ENCODE measurements around the gene NT5DC1. TPM values are rescaled to one million over a fixed set of nuclear protein-coding genes. Genes with fewer than 3 reads are reported as not detected.

Gene NT5DC1
- total and polyA plus RNA-seq, 10 of the 15 experiments (the other 5 are each of a cell fraction or from before 2014, with no cell fraction given), result 40.8 to 140 (median 66.8) TPM

- TF ChIP-seq E2F8 (IDR thresholded peaks at IDR 0.05; ENCODE audit: low read depth, partially characterized antibody) (no peak), IRF3 (IDR thresholded peaks at IDR 0.05) (no peak), ZNF217 (IDR thresholded peaks at IDR 0.05) (no peak)
Measured at GRCh38 chr6:116066789-116067188, 33.9 kb upstream of the NT5DC1 start (continued).

GRCh38 chr6:116070101-116070500 lies 30.6 kb upstream of the NT5DC1 start:
- BruUV-seq (replicated peaks), result no TSS peak
- intact Hi-C loops (cut with micrococcal nuclease; ENCODE audit: unreplicated experiment), result no loop called here
- Histone ChIP-seq H3K4me1 (ENCODE audit: control insufficient read depth, insufficient read depth, low read length) (no peaks in the 10 kb centered on the region), H3K27me3 (replicated peaks in 1 of 2; ENCODE audit: control insufficient read depth in 2 of 2, insufficient read depth in 2 of 2, low read length in 1 of 2) (no peaks in the 10 kb centered on the region), H3K27ac (ENCODE audit: control insufficient read depth, insufficient read depth) (no peak overlapping the region), H3K4me3 (no peak overlapping the region), H2AFZ (ENCODE audit: control insufficient read depth, low read depth, low read length) (no peak overlapping the region), H3K9ac (ENCODE audit: control insufficient read depth, insufficient read depth, low read length) (no peak overlapping the region), H3K79me2 (ENCODE audit: control insufficient read depth, insufficient read depth, low read length) (no peaks in the 10 kb centered on the region), H3K36me3 (ENCODE audit: control insufficient read depth in 2 of 2, insufficient read depth in 2 of 2, low read length in 1 of 2) (no peaks in the 10 kb centered on the region), H4K20me1 (ENCODE audit: control insufficient read depth, insufficient read depth) (no peaks in the 10 kb centered on the region), H3K9me3 (replicated peaks; ENCODE audit: control insufficient read depth, insufficient read depth, low read length) (no peaks in the 10 kb centered on the region), H3K4me2 (ENCODE audit: control insufficient read depth, insufficient read depth) (no peak overlapping the region)
- 96% methylated on average over 1 of the region's 1 CpG for whole genome bisulfite sequencing (ENCODE audit: insufficient coverage, insufficient replicate concordance, low lambda C conversion rate, missing lambda C conversion rate)
- ChIA-PET SMC1A (ENCODE audit: uncharacterized antibody, unreplicated experiment) (interaction anchor here (0.6 to 4.5 kb wide), 3 partner anchors 9 to 18 kb away, joined by 3 to 14 read pairs (median 4); partner anchors contain the start of gene FRK), CTCF (interaction anchor here (1.1 to 2.6 kb wide), 3 partner anchors 8 to 15 kb away, joined by 3 to 7 read pairs (median 3); partner anchors contain the start of gene FRK), POLR2A (interaction anchor here (1.5 kb wide), 1 partner anchor 9 kb away, joined by 3 read pairs; the partner anchor contains the start of gene FRK), RAD21 (ENCODE audit: unreplicated experiment) (interaction anchor here (1.2 kb wide), 1 partner anchor 52 kb away, joined by 5 read pairs; no protein-coding TSS in a partner anchor)
- no peak for DNase-seq (ENCODE audit: low read depth, low spot score)
- no peak for ATAC-seq
- no peak for FAIRE-seq
- in situ Hi-C loops (cut with MboI), result no loop called here
- no peak for TF ChIP-seq CUX1 (IDR thresholded peaks at IDR 0.05; ENCODE audit: insufficient replicate concordance, low read depth, low read length)
- TF ChIP-seq MLLT1 (IDR thresholded peaks at IDR 0.05), result no peak
- TF ChIP-seq FOS (IDR thresholded peaks at IDR 0.05; ENCODE audit: borderline replicate concordance, extremely low read depth, insufficient read length), result no peak
- TF ChIP-seq SPI1 (IDR thresholded peaks at IDR 0.05; ENCODE audit: borderline replicate concordance, insufficient read depth, low read depth, low read length), result no peak
- no peak for TF ChIP-seq IRF3 (IDR thresholded peaks at IDR 0.05)
- TF ChIP-seq STAT1 (conservative IDR thresholded peaks at IDR 0.05), result no peak
- TF ChIP-seq KLF5 (IDR thresholded peaks at IDR 0.05; ENCODE audit: partially characterized antibody), result no peak

Data from GM12878 (cell line).